Gastroesophageal sphincter (tissue), 4 donors: ENCODE data around the gene STEAP3. TPM values are rescaled to one million over a fixed set of nuclear protein-coding genes. Genes with fewer than 3 reads are reported as not detected.

Experiments used
- ATAC-seq: fragments of 150-250 bp; one replicate; pipeline ENCODE4 v1.9.1; 2016; ENCODE audit warnings: mild to moderate bottlenecking, moderate library complexity
- H3K27ac ChIP-seq, 4 donors: fragments of 200-600 bp; sonication (generic) in 3 of 4; 1 replicate in 3 of 4; 2 replicates in 1 of 4; pipeline ENCODE4 v1.5.1; 2016 to 2019
- H3K27me3 ChIP-seq: fragments of 200-600 bp; sonication (generic); one replicate; pipeline ENCODE4 v1.5.1; 2019
- H3K36me3 ChIP-seq, 2 donors: fragments of 200-600 bp; sonication (generic); one replicate each; pipeline ENCODE4 v1.5.1; 2019; ENCODE audit warnings: control low read depth in 1 of 2
- H3K4me1 ChIP-seq, 3 donors: fragments of 200-600 bp; sonication (generic); 1 replicate in 2 of 3; 2 replicates in 1 of 3; pipeline ENCODE4 v1.5.1; 2016 to 2019; ENCODE audit warnings: control low read depth in 2 of 3
- H3K4me3 ChIP-seq, 2 donors: fragments of 200-600 bp; sonication (generic); one replicate each; pipeline ENCODE4 v1.5.1; 2019; ENCODE audit warnings: mild to moderate bottlenecking in 1 of 2, moderate library complexity in 1 of 2
- H3K9me3 ChIP-seq, 3 donors: fragments of 200-600 bp; sonication (generic); one replicate each; pipeline ENCODE4 v1.5.1; 2017 to 2019; ENCODE audit warnings: control low read depth in 2 of 3
- CTCF ChIP-seq, 4 experiments: fragments of 200-600 bp in 2 of 4; fragments of 450-650 bp in 2 of 4; sonication (generic) in 1 of 4; IDR thresholded peaks; one replicate each; pipeline ENCODE4 v1.5.1; 2017 to 2019; ENCODE audit warnings: antibody characterized with exemption in 4 of 4, mild to moderate bottlenecking in 2 of 4, moderate library complexity in 2 of 4
- EP300 ChIP-seq: sonication (generic); formaldehyde crosslinking; IDR thresholded peaks from one replicate; pipeline ENCODE4 v1.6.1; 2017; ENCODE audit warnings: antibody characterized with exemption, mild to moderate bottlenecking
- POLR2A ChIP-seq, 2 donors: fragments of 450-650 bp; IDR thresholded peaks; one replicate each; pipeline ENCODE4 v1.6.1; 2017; ENCODE audit warnings: antibody characterized with exemption in 2 of 2, mild to moderate bottlenecking in 2 of 2, moderate library complexity in 1 of 2
- POLR2AphosphoS5 ChIP-seq: sonication (generic); formaldehyde crosslinking; IDR thresholded peaks from one replicate; pipeline ENCODE4 v1.6.1; 2017; ENCODE audit warnings: antibody characterized with exemption
- whole genome bisulfite sequencing, 2 donors: methylation state at CpG; one replicate each; pipeline ENCODE4 v1.1.5; 2018; ENCODE audit warnings: low coverage in 1 of 2; 5-methylcytosine and 5-hydroxymethylcytosine counted together
- total RNA-seq, 4 donors: library from RNA; depleted of rRNA; stranded (reverse); fragments of >200 nt; gene quantifications; one replicate each; pipeline ENCODE4 v1.1.0, GENCODE V29; 2016

Gene STEAP3
- total RNA-seq, 4 donors from 2014 or later, result 2.0 to 10.6 (median 4.6) TPM

- ATAC-seq, result no peak
- Histone ChIP-seq H3K4me1 (peaks cover 0 to 46% (median 0%) of the 10 kb centered on the region in 3 donors), H3K9me3 (no peaks in the 10 kb centered on the region), H3K36me3 (peaks cover 0 to 9% of the 10 kb centered on the region in 2 donors), H3K27me3 (no peaks in the 10 kb centered on the region), H3K4me3 (no peak overlapping the region), H3K27ac (no peak overlapping the region)
- TF ChIP-seq EP300 (no peak), POLR2AphosphoS5 (no peak), CTCF (IDR thresholded peaks at IDR 0.05) (no peak), POLR2A (IDR thresholded peaks at IDR 0.05) (no peak)
- WGBS, 2 donors, result 83 to 90% methylated on average over 2 to 5 of the region's 6 CpGs
Measured at GRCh38 chr2:119288576-119288975, 64.9 kb downstream of the STEAP3 start.

GRCh38 chr2:119289093-119289492 is 65.5 kb downstream of the STEAP3 start:
- Histone ChIP-seq H3K4me3 (no peak overlapping the region), H3K4me1 (peaks cover 0 to 41% (median 0%) of the 10 kb centered on the region in 3 donors), H3K27ac (no peak overlapping the region), H3K27me3 (no peaks in the 10 kb centered on the region), H3K36me3 (peaks cover 0 to 12% of the 10 kb centered on the region in 2 donors), H3K9me3 (no peaks in the 10 kb centered on the region)
- TF ChIP-seq POLR2A (IDR thresholded peaks at IDR 0.05), result no peak
- peak; percentile 94 for TF ChIP-seq POLR2AphosphoS5
- TF ChIP-seq EP300, result no peak
- TF ChIP-seq CTCF (IDR thresholded peaks at IDR 0.05), result no peak
- WGBS, 2 donors, result 42 to 80% methylated on average over 2 to 6 of the region's 11 CpGs
- ATAC-seq, result no peak

- H3K36me3 ChIP-seq, result peaks cover 0 to 17% of the 10 kb centered on the region in 2 donors
Measured at GRCh38 chr2:119289642-119290041, 66.0 kb downstream of the STEAP3 start.

GRCh38 chr2:119290859-119291587 is 67.4 kb downstream of the STEAP3 start:
- Histone ChIP-seq H3K36me3 (peaks cover 0 to 24% of the 10 kb centered on the region in 2 donors), H3K4me3 (no peak overlapping the region), H3K27ac (no peak overlapping the region), H3K4me1 (peaks cover 0 to 40% (median 0%) of the 10 kb centered on the region in 3 donors), H3K27me3 (no peaks in the 10 kb centered on the region), H3K9me3 (no peaks in the 10 kb centered on the region)
- TF ChIP-seq POLR2AphosphoS5 (no peak), POLR2A (IDR thresholded peaks at IDR 0.05) (no peak), EP300 (no peak), CTCF (IDR thresholded peaks at IDR 0.05) (peak in 2 of 4 experiments; percentile 9 to 82)
- WGBS, 2 donors, result 61 to 71% methylated on average over 4 to 8 of the region's 15 CpGs
- ATAC-seq, result peak; percentile 61

More at GRCh38 chr2:119289642-119290041, 66.0 kb downstream of the STEAP3 start:
- Histone ChIP-seq H3K27ac (peak overlapping the region in 1 of 4 donors; percentile 10), H3K9me3 (no peaks in the 10 kb centered on the region), H3K4me1 (peaks cover 0 to 40% (median 0%) of the 10 kb centered on the region in 3 donors), H3K4me3 (no peak overlapping the region), H3K27me3 (no peaks in the 10 kb centered on the region)
- 60 to 89% methylated on average over 3 to 4 of the region's 6 CpGs for WGBS, 2 donors
- ATAC-seq, result no peak
- TF ChIP-seq POLR2AphosphoS5 (peak; percentile 89), POLR2A (IDR thresholded peaks at IDR 0.05) (no peak)

- Histone ChIP-seq H3K9me3 (no peaks in the 10 kb centered on the region), H3K36me3 (peaks cover 0 to 18% of the 10 kb centered on the region in 2 donors), H3K4me3 (no peak overlapping the region), H3K27ac (peak overlapping the region in 1 of 4 donors; percentile 42), H3K27me3 (no peaks in the 10 kb centered on the region), H3K4me1 (peaks cover 0 to 40% (median 0%) of the 10 kb centered on the region in 3 donors)
- ATAC-seq, result no peak
- TF ChIP-seq EP300 (no peak), POLR2A (IDR thresholded peaks at IDR 0.05) (no peak), CTCF (IDR thresholded peaks at IDR 0.05) (no peak), POLR2AphosphoS5 (no peak)
- WGBS, 2 donors, result 67 to 91% methylated on average over 5 to 8 of the region's 8 CpGs
Measured at GRCh38 chr2:119291588-119292167, 68.0 kb downstream of the STEAP3 start.
